ENCODE results near the gene SLC16A11.
A peak's percentile ranks its signal among the peaks of the same experiment; 100 is the strongest.

- TF ChIP-seq CTCF (IDR thresholded peaks at IDR 0.05 in 4 of 5, conservative IDR thresholded peaks at IDR 0.05 in 1 of 5), result peak in 4 of 5 experiments; percentile 7 to 39 (median 20)
- TF ChIP-seq POLR2A (IDR thresholded peaks at IDR 0.05), result no peak
These were observed 42.5 kb downstream of the SLC16A11 start for GRCh38 chr17:7001318-7001961.
